Erythroblast (primary cell): Measurements from ENCODE around the gene ZSCAN25.
"Not testable (repeated sequence)": the region's sequence is repeated elsewhere in the genome, so short reads cannot be mapped to it uniquely, and the experiment has no call there.

Experiments
- GATA1 ChIP-seq: IDR thresholded peaks from 2 replicates; pipeline ENCODE4 v1.6.1; 2011; ENCODE audit warnings: low read depth, mild to moderate bottlenecking, control low read depth, low read length, moderate library complexity
- POLR2A ChIP-seq: IDR thresholded peaks from 2 replicates; pipeline ENCODE4 v1.6.1; 2011; ENCODE audit warnings: mild to moderate bottlenecking, low read length

- not testable (repeated sequence) for TF ChIP-seq POLR2A, GATA1
Measured at GRCh38 chr7:99654626-99655025, 37.9 kb downstream of the ZSCAN25 start.
